ENCODE results near the gene PICALM. TPM values are rescaled to one million over a fixed set of nuclear protein-coding genes. Genes with fewer than 3 reads are reported as not detected.

Gene PICALM
- total RNA-seq, 3 donors from 2014 or later (not counting 1 experiment from before 2014, with no cell fraction given) = 262 to 291 (median 285) TPM

GRCh38 chr11:86066657-86067008 lies 2.3 kb downstream of the PICALM start:
- H3K4me3 ChIP-seq (ENCODE audit: low read length) = peak overlapping the region; percentile 76
- DNase-seq (no peak), ATAC-seq (no peak)
- peaks cover 27% of the 10 kb centered on the region for H3K4me1 ChIP-seq (ENCODE audit: control insufficient read depth, insufficient read depth, low read length)
- H3K4me3 Mint-ChIP-seq = peak overlapping the region; percentile 100
- H3K9me3 ChIP-seq (ENCODE audit: control insufficient read depth, insufficient read depth, low read length) = no peaks in the 10 kb centered on the region
- no peaks in the 10 kb centered on the region for H3K27me3 Mint-ChIP-seq (ENCODE audit: low read depth in 2 of 2)
- peaks cover 9% of the 10 kb centered on the region for H3K36me3 Mint-ChIP-seq
- intact Hi-C loops (cut with micrococcal nuclease) = loop anchor here (5.0 kb wide), 2 partner anchors 76 to 404 kb away; no protein-coding TSS in a partner anchor
- H3K36me3 ChIP-seq (ENCODE audit: control insufficient read depth, insufficient read depth, low read length) = no peaks in the 10 kb centered on the region
- TF ChIP-seq, protein P1, sequence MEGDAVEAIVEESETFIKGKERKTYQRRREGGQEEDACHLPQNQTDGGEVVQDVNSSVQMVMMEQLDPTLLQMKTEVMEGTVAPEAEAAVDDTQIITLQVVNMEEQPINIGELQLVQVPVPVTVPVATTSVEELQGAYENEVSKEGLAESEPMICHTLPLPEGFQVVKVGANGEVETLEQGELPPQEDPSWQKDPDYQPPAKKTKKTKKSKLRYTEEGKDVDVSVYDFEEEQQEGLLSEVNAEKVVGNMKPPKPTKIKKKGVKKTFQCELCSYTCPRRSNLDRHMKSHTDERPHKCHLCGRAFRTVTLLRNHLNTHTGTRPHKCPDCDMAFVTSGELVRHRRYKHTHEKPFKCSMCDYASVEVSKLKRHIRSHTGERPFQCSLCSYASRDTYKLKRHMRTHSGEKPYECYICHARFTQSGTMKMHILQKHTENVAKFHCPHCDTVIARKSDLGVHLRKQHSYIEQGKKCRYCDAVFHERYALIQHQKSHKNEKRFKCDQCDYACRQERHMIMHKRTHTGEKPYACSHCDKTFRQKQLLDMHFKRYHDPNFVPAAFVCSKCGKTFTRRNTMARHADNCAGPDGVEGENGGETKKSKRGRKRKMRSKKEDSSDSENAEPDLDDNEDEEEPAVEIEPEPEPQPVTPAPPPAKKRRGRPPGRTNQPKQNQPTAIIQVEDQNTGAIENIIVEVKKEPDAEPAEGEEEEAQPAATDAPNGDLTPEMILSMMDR (IDR thresholded peaks at IDR 0.05) = no peak
- 0% methylated on average over 4 of the region's 5 CpGs for WGBS (ENCODE audit: insufficient coverage)
- H3K9me3 Mint-ChIP-seq = no peaks in the 10 kb centered on the region
- H3K27me3 ChIP-seq (ENCODE audit: control insufficient read depth, insufficient read depth, low read length) = no peaks in the 10 kb centered on the region
- H3K4me1 Mint-ChIP-seq = peaks cover 64 to 69% of the 10 kb centered on the region in 2 donors
- peak overlapping the region; percentile 91 for H3K27ac ChIP-seq (ENCODE audit: low read length)
- peak overlapping the region; percentile 97 to 100 for H3K27ac Mint-ChIP-seq

- TF ChIP-seq, protein P1 (IDR thresholded peaks at IDR 0.05) = no peak
- peaks cover 9% of the 10 kb centered on the region for H3K36me3 Mint-ChIP-seq
Measured at GRCh38 chr11:86066033-86066432, 2.9 kb downstream of the PICALM start.

GRCh38 chr11:86064220-86064803 lies 4.6 kb downstream of the PICALM start:
- DNase-seq = peak in 1 of 2 donors; percentile 46
- TF ChIP-seq, protein P1 (IDR thresholded peaks at IDR 0.05) = no peak

More at GRCh38 chr11:86066033-86066432, 2.9 kb downstream of the PICALM start:
- Histone ChIP-seq H3K36me3 (ENCODE audit: control insufficient read depth, insufficient read depth, low read length) (no peaks in the 10 kb centered on the region), H3K9me3 (ENCODE audit: control insufficient read depth, insufficient read depth, low read length) (no peaks in the 10 kb centered on the region), H3K4me1 (ENCODE audit: control insufficient read depth, insufficient read depth, low read length) (peaks cover 29% of the 10 kb centered on the region), H3K27me3 (ENCODE audit: control insufficient read depth, insufficient read depth, low read length) (no peaks in the 10 kb centered on the region), H3K27ac (ENCODE audit: low read length) (peak overlapping the region; percentile 91), H3K4me3 (ENCODE audit: low read length) (peak overlapping the region; percentile 76)
- H3K4me1 Mint-ChIP-seq = peaks cover 70 to 75% of the 10 kb centered on the region in 2 donors
- H3K4me3 Mint-ChIP-seq = peak overlapping the region; percentile 100
- H3K27me3 Mint-ChIP-seq (ENCODE audit: low read depth in 2 of 2) = no peaks in the 10 kb centered on the region
- ATAC-seq = no peak
- intact Hi-C loops (cut with micrococcal nuclease) = loop anchor here (5.0 kb wide), 2 partner anchors 76 to 404 kb away; no protein-coding TSS in a partner anchor
- no CpG with 5 or more reads among the region's 3 CpGs for WGBS (ENCODE audit: insufficient coverage)
- H3K9me3 Mint-ChIP-seq = no peaks in the 10 kb centered on the region
- no peak for DNase-seq
- H3K27ac Mint-ChIP-seq = peak overlapping the region; percentile 97 to 100

More at GRCh38 chr11:86064220-86064803, 4.6 kb downstream of the PICALM start:
- peaks cover 80 to 83% of the 10 kb centered on the region in 2 donors for H3K4me1 Mint-ChIP-seq
- H3K36me3 Mint-ChIP-seq = peaks cover 9% of the 10 kb centered on the region
- peak overlapping the region; percentile 91 for H3K27ac ChIP-seq (ENCODE audit: low read length)
- no peaks in the 10 kb centered on the region for H3K27me3 Mint-ChIP-seq (ENCODE audit: low read depth in 2 of 2)
- H3K4me1 ChIP-seq (ENCODE audit: control insufficient read depth, insufficient read depth, low read length) = peaks cover 32% of the 10 kb centered on the region
- H3K36me3 ChIP-seq (ENCODE audit: control insufficient read depth, insufficient read depth, low read length) = no peaks in the 10 kb centered on the region
- H3K9me3 Mint-ChIP-seq = no peaks in the 10 kb centered on the region
- 48% methylated on average over 3 of the region's 5 CpGs for WGBS (ENCODE audit: insufficient coverage)
- H3K4me3 ChIP-seq (ENCODE audit: low read length) = no peak overlapping the region
- ATAC-seq = no peak
- H3K9me3 ChIP-seq (ENCODE audit: control insufficient read depth, insufficient read depth, low read length) = no peaks in the 10 kb centered on the region
- H3K27ac Mint-ChIP-seq = peak overlapping the region; percentile 97 to 100
- intact Hi-C loops (cut with micrococcal nuclease) = loop anchor here (5.0 kb wide), 1 partner anchor 312 kb away; no protein-coding TSS in a partner anchor
- peak overlapping the region; percentile 74 for H3K4me3 Mint-ChIP-seq
- H3K27me3 ChIP-seq (ENCODE audit: control insufficient read depth, insufficient read depth, low read length) = no peaks in the 10 kb centered on the region
